H9 (cell line): Measurements from ENCODE around the gene LRRN4. TPM values are rescaled to one million over a fixed set of nuclear protein-coding genes. Genes with fewer than 3 reads are reported as not detected.

Experiments
- DNase-seq: peaks from one replicate; pipeline ENCODE4 v3.0.0-alpha.2; 2017
- H2AFZ ChIP-seq: one replicate; pipeline ENCODE4 v1.6.1; 2013; ENCODE audit warnings: mild to moderate bottlenecking, low read length, control low read depth, moderate library complexity
- H2AK5ac ChIP-seq: 2 replicates; pipeline ENCODE4 v1.6.1; 2013; ENCODE audit warnings: low read length, control low read depth, mixed read lengths; ENCODE audit not compliant: insufficient read length
- H2BK120ac ChIP-seq: one replicate; pipeline ENCODE4 v1.6.1; 2013; ENCODE audit warnings: low read depth, mild to moderate bottlenecking, low read length, control low read depth, inconsistent platforms; ENCODE audit not compliant: poor library complexity, severe bottlenecking
- H2BK12ac ChIP-seq: 2 replicates; pipeline ENCODE4 v1.6.1; 2013; ENCODE audit warnings: low read length, control low read depth, mixed read lengths, low read depth; ENCODE audit not compliant: insufficient read length
- H2BK15ac ChIP-seq: 2 replicates; pipeline ENCODE4 v1.6.1; 2013; ENCODE audit warnings: low read depth, low read length, control low read depth
- H2BK20ac ChIP-seq: one replicate; pipeline ENCODE4 v1.6.1; 2013; ENCODE audit warnings: low read depth, mild to moderate bottlenecking, low read length, control low read depth, inconsistent platforms; ENCODE audit not compliant: poor library complexity, severe bottlenecking
- H2BK5ac ChIP-seq: 2 replicates; pipeline ENCODE4 v1.6.1; 2013; ENCODE audit warnings: low read length, control low read depth, mixed read lengths; ENCODE audit not compliant: insufficient read length
- H3K14ac ChIP-seq: 2 replicates; pipeline ENCODE4 v1.6.1; 2013; ENCODE audit warnings: low read length, control low read depth; ENCODE audit not compliant: insufficient read depth
- H3K18ac ChIP-seq: 2 replicates; pipeline ENCODE4 v1.6.1; 2013; ENCODE audit warnings: low read depth, mild to moderate bottlenecking, mixed read lengths, low read length, control low read depth; ENCODE audit not compliant: insufficient read length
- H3K23ac ChIP-seq: 2 replicates; pipeline ENCODE4 v1.6.1; 2013; ENCODE audit warnings: low read length, control low read depth, mixed read lengths, low read depth; ENCODE audit not compliant: insufficient read length
- H3K23me2 ChIP-seq: 2 replicates; pipeline ENCODE4 v1.6.1; 2013; ENCODE audit warnings: low read depth, mild to moderate bottlenecking, mixed read lengths, low read length, control low read depth; ENCODE audit not compliant: insufficient read length, poor library complexity, severe bottlenecking
- H3K27ac ChIP-seq: 2 replicates; pipeline ENCODE4 v1.5.1; 2013; ENCODE audit warnings: low read length, control low read depth, mixed read lengths, low read depth; ENCODE audit not compliant: insufficient read length
- H3K27me3 ChIP-seq: 2 replicates; pipeline ENCODE4 v1.6.1; 2013; ENCODE audit warnings: low read length, control low read depth, inconsistent platforms; ENCODE audit not compliant: insufficient read depth
- H3K4ac ChIP-seq: 2 replicates; pipeline ENCODE4 v1.6.1; 2013; ENCODE audit warnings: low read depth, mild to moderate bottlenecking, control low read depth, inconsistent platforms, low read length, moderate library complexity
- H3K4me1 ChIP-seq: 2 replicates; pipeline ENCODE4 v1.6.1; 2013; ENCODE audit warnings: low read length, control low read depth, inconsistent platforms; ENCODE audit not compliant: insufficient read depth
- H3K4me2 ChIP-seq: 2 replicates; pipeline ENCODE4 v1.6.1; 2013; ENCODE audit warnings: low read length, control low read depth, mixed read lengths; ENCODE audit not compliant: insufficient read length, insufficient read depth
- H3K56ac ChIP-seq: 2 replicates; pipeline ENCODE4 v1.6.1; 2013; ENCODE audit warnings: low read depth, mild to moderate bottlenecking, mixed read lengths, low read length, control low read depth; ENCODE audit not compliant: insufficient read length
- H3K79me1 ChIP-seq: 2 replicates; pipeline ENCODE4 v1.6.1; 2013; ENCODE audit warnings: low read depth, mild to moderate bottlenecking, moderate library complexity, low read length, control low read depth, inconsistent platforms; ENCODE audit not compliant: insufficient read depth, poor library complexity, severe bottlenecking
- H3K79me2 ChIP-seq: 2 replicates; pipeline ENCODE4 v1.6.1; 2013; ENCODE audit warnings: low read length, control low read depth, inconsistent platforms; ENCODE audit not compliant: insufficient read depth
- H3K9ac ChIP-seq: 2 replicates; pipeline ENCODE4 v1.6.1; 2013; ENCODE audit warnings: low read length, control low read depth, mixed read lengths; ENCODE audit not compliant: insufficient read length; ENCODE audit errors: extremely low read depth
- H3K9me3 ChIP-seq: one replicate; pipeline ENCODE4 v1.6.1; 2013; ENCODE audit warnings: low read depth, low read length, inconsistent platforms; ENCODE audit not compliant: control insufficient read depth
- H3T11ph ChIP-seq: one replicate; pipeline ENCODE4 v1.6.1; 2013; ENCODE audit warnings: mild to moderate bottlenecking, low read length, control low read depth, inconsistent platforms
- H4K20me1 ChIP-seq: one replicate; pipeline ENCODE4 v1.6.1; 2013; ENCODE audit not compliant: control insufficient read depth, insufficient read length, insufficient read depth
- H4K5ac ChIP-seq: 2 replicates; pipeline ENCODE4 v1.6.1; 2013; ENCODE audit warnings: low read depth, mild to moderate bottlenecking, mixed read lengths, low read length, control low read depth; ENCODE audit not compliant: insufficient read length
- H4K8ac ChIP-seq: replicated peaks from 2 replicates; pipeline ENCODE4 v1.6.1; 2013; ENCODE audit warnings: low read length, control low read depth, mixed read lengths, low read depth; ENCODE audit not compliant: insufficient read length
- H4K91ac ChIP-seq: 2 replicates; pipeline ENCODE4 v1.6.1; 2013; ENCODE audit warnings: low read depth, mild to moderate bottlenecking, moderate library complexity, mixed read lengths, low read length, control low read depth; ENCODE audit not compliant: insufficient read length
- H3K27ac Mint-ChIP-seq, 3 experiments: 2 replicates in 2 of 3; 3 replicates in 1 of 3; pipeline ENCODE4 v1.8.0; 2020 to 2021; ENCODE audit warnings: mixed read lengths in 3 of 3, mild to moderate bottlenecking in 1 of 3, moderate library complexity in 1 of 3
- H3K27me3 Mint-ChIP-seq: 2 replicates; pipeline ENCODE4 v1.8.0; 2021; ENCODE audit warnings: low read depth, mild to moderate bottlenecking, moderate library complexity, mixed read lengths
- H3K36me3 Mint-ChIP-seq, 3 experiments: 2 replicates in 2 of 3; 3 replicates in 1 of 3; pipeline ENCODE4 v1.8.0; 2020 to 2021; ENCODE audit warnings: low read depth in 3 of 3, mixed read lengths in 3 of 3; ENCODE audit not compliant: insufficient read depth in 1 of 3
- H3K4me1 Mint-ChIP-seq, 2 experiments: 2 replicates each; pipeline ENCODE4 v1.8.0; 2020; ENCODE audit warnings: mixed read lengths in 2 of 2
- H3K4me3 Mint-ChIP-seq, 2 experiments: 2 replicates in 1 of 2; 3 replicates in 1 of 2; pipeline ENCODE4 v1.8.0; 2020 to 2021; ENCODE audit warnings: mild to moderate bottlenecking in 2 of 2, mixed read lengths in 2 of 2, moderate library complexity in 1 of 2
- H3K9me3 Mint-ChIP-seq, 2 experiments: 2 replicates in 1 of 2; 3 replicates in 1 of 2; pipeline ENCODE4 v1.8.0; 2020; ENCODE audit warnings: mild to moderate bottlenecking in 2 of 2, mixed read lengths in 2 of 2, moderate library complexity in 1 of 2
- WGBS: extraction: QIAGEN DNeasy Blood & Tissue Kit; methylation state at CpG from one replicate; pipeline ENCODE4 v1.1.7; 2013; ENCODE audit warnings: missing lambda C conversion rate, low lambda C conversion rate, mixed read lengths; ENCODE audit not compliant: insufficient read length; ENCODE audit errors: extremely low coverage; 5-methylcytosine and 5-hydroxymethylcytosine counted together
- total RNA-seq: library from RNA; stranded (reverse); gene quantifications from 2 replicates; pipeline ENCODE4 v1.2.1, GENCODE V29; 2021
- TF ChIP-seq, protein P1 (sequence below): fragments of 200-600 bp; sonication (generic); conservative IDR thresholded peaks from 3 replicates; pipeline ENCODE4 v1.8.0; 2021; ENCODE audit warnings: antibody characterized with exemption, mild to moderate bottlenecking

The LRRN4 gene
- total RNA-seq, 1 experiment from 2014 or later = 0.22 TPM

DNA sequence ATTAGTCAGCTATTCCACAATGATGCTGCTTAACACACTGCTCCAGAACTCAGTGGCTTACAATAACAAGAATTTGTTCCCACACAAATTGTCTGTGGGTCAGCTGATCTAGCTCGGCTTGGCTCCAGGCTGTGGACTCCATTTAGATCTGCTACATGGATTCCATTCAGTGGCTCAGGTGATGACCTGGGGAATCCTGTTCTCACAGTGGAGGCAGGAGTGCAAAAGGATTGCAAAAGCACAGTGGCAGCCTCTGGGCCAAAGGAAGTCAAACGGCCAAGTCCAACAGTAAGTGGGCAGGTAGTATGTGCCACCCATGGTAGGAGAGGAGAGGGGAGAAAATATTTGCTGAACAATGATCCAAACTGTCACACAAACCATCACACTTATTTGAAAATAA is 15.8 kb upstream of the LRRN4 start:
- H3K9me3 Mint-ChIP-seq = no peaks in the 10 kb centered on the region
- H3K4me2 ChIP-seq = no peak overlapping the region
- no peak overlapping the region for H3K23ac ChIP-seq
- H3K4me1 ChIP-seq = no peaks in the 10 kb centered on the region
- H3K4me3 Mint-ChIP-seq = no peak overlapping the region
- no peak overlapping the region for H3K56ac ChIP-seq
- no peak overlapping the region for H2BK12ac ChIP-seq
- no peaks in the 10 kb centered on the region for H3K23me2 ChIP-seq
- no peak overlapping the region for H3K27ac ChIP-seq
- H3K9me3 ChIP-seq = no peaks in the 10 kb centered on the region
- H3K4me1 Mint-ChIP-seq = 0 out of 4 replicates have a peak, but pooled peaks cover 0 to 2% of the 10 kb centered on the region in 2 experiments
- H2BK20ac ChIP-seq = no peak overlapping the region
- no peak overlapping the region for H4K5ac ChIP-seq
- no peak overlapping the region for H3K18ac ChIP-seq
- WGBS = no CpG with 5 or more reads among the region's 2 CpGs
- no peak overlapping the region for H3K27ac Mint-ChIP-seq
- peaks cover 0 to 6% (median 5%) of the 10 kb centered on the region in 3 experiments; a peak in 3 of 7 replicates for H3K36me3 Mint-ChIP-seq
- H3K27me3 Mint-ChIP-seq = peaks cover 2% of the 10 kb centered on the region; the same call in 1 of the 2 replicates
- H3K79me1 ChIP-seq = no peaks in the 10 kb centered on the region
- no peak overlapping the region for H4K91ac ChIP-seq
- no peak overlapping the region for H2AFZ ChIP-seq
- H3K4ac ChIP-seq = no peak overlapping the region
- no peaks in the 10 kb centered on the region for H4K20me1 ChIP-seq
- no peak overlapping the region for H2BK120ac ChIP-seq
- H3K27me3 ChIP-seq = no peaks in the 10 kb centered on the region
- H3K14ac ChIP-seq = no peak overlapping the region
- no peak overlapping the region for H3T11ph ChIP-seq
- no peak overlapping the region for H2AK5ac ChIP-seq
- H3K79me2 ChIP-seq = no peaks in the 10 kb centered on the region
- no peak overlapping the region for H2BK15ac ChIP-seq
- no peak overlapping the region for H2BK5ac ChIP-seq
- DNase-seq = no peak
- H3K9ac ChIP-seq = no peak overlapping the region
- TF ChIP-seq, protein P1, sequence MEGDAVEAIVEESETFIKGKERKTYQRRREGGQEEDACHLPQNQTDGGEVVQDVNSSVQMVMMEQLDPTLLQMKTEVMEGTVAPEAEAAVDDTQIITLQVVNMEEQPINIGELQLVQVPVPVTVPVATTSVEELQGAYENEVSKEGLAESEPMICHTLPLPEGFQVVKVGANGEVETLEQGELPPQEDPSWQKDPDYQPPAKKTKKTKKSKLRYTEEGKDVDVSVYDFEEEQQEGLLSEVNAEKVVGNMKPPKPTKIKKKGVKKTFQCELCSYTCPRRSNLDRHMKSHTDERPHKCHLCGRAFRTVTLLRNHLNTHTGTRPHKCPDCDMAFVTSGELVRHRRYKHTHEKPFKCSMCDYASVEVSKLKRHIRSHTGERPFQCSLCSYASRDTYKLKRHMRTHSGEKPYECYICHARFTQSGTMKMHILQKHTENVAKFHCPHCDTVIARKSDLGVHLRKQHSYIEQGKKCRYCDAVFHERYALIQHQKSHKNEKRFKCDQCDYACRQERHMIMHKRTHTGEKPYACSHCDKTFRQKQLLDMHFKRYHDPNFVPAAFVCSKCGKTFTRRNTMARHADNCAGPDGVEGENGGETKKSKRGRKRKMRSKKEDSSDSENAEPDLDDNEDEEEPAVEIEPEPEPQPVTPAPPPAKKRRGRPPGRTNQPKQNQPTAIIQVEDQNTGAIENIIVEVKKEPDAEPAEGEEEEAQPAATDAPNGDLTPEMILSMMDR = no peak
- no peak overlapping the region for H4K8ac ChIP-seq
